Liver (tissue), 9 donors: ENCODE data around the gene ESPN. TPM values are rescaled to one million over a fixed set of nuclear protein-coding genes. Genes with fewer than 3 reads are reported as not detected.

ENCODE experiments used
- DNase-seq: peaks from one replicate; pipeline ENCODE4 v3.0.0-alpha.2; 2017; ENCODE audit warnings: low spot score
- H3K27ac ChIP-seq, 2 donors: one replicate each; pipeline ENCODE4 v1.7.0; 2013; ENCODE audit warnings: inconsistent platforms in 2 of 2, low read length in 2 of 2, control low read depth in 1 of 2, low read depth in 1 of 2, mild to moderate bottlenecking in 1 of 2
- H3K27me3 ChIP-seq, 4 donors: one replicate each; pipeline versions ENCODE4 v1.6.1 to v1.7.0; 2013; ENCODE audit warnings: low read length in 3 of 4, inconsistent platforms in 1 of 4, mild to moderate bottlenecking in 1 of 4, moderate library complexity in 1 of 4; ENCODE audit not compliant: control insufficient read depth in 4 of 4, insufficient read depth in 4 of 4
- H3K36me3 ChIP-seq, 4 donors: one replicate each; pipeline versions ENCODE4 v1.6.1 to v1.7.0; 2013; ENCODE audit warnings: low read length in 3 of 4, mild to moderate bottlenecking in 3 of 4, low read depth in 1 of 4, moderate library complexity in 1 of 4; ENCODE audit not compliant: control insufficient read depth in 4 of 4, insufficient read depth in 3 of 4
- H3K4me1 ChIP-seq, 4 donors: one replicate each; pipeline versions ENCODE4 v1.6.1 to v1.7.0; 2013; ENCODE audit warnings: low read length in 3 of 4, mild to moderate bottlenecking in 3 of 4, moderate library complexity in 1 of 4; ENCODE audit not compliant: control insufficient read depth in 4 of 4, insufficient read depth in 4 of 4
- H3K4me3 ChIP-seq, 3 donors: one replicate each; pipeline versions ENCODE4 v1.6.1 to v1.7.0; 2013; ENCODE audit warnings: low read length in 3 of 3, control low read depth in 1 of 3, low read depth in 1 of 3, mild to moderate bottlenecking in 1 of 3
- H3K9ac ChIP-seq, 2 donors: one replicate each; pipeline ENCODE4 v1.7.0; 2013; ENCODE audit warnings: low read length in 2 of 2, mild to moderate bottlenecking in 2 of 2, moderate library complexity in 2 of 2, control low read depth in 1 of 2, low read depth in 1 of 2
- H3K9me3 ChIP-seq, 4 donors: one replicate each; pipeline versions ENCODE4 v1.6.1 to v1.7.0; 2013; ENCODE audit warnings: low read length in 3 of 4; ENCODE audit not compliant: control insufficient read depth in 4 of 4
- EGR1 ChIP-seq, 2 donors: IDR thresholded peaks; 2 replicates each; pipeline ENCODE4 v1.6.1; 2016 to 2018; ENCODE audit warnings: antibody characterized with exemption in 2 of 2, low read depth in 2 of 2
- FOXA2 ChIP-seq: IDR thresholded peaks from 2 replicates; pipeline ENCODE4 v1.6.1; 2016; ENCODE audit warnings: antibody characterized with exemption
- GABPA ChIP-seq, 2 donors: IDR thresholded peaks in 1 of 2; conservative IDR thresholded peaks in 1 of 2; 2 replicates each; pipeline ENCODE4 v1.6.1; 2016; ENCODE audit warnings: antibody characterized with exemption in 2 of 2, mild to moderate bottlenecking in 1 of 2, moderate library complexity in 1 of 2
- HNF4A ChIP-seq, 2 donors: conservative IDR thresholded peaks; 2 replicates each; pipeline ENCODE4 v1.6.1; 2016; ENCODE audit warnings: antibody characterized with exemption in 2 of 2, mild to moderate bottlenecking in 2 of 2
- HNF4G ChIP-seq: IDR thresholded peaks from 2 replicates; pipeline ENCODE4 v1.6.1; 2016; ENCODE audit warnings: antibody characterized with exemption
- JUND ChIP-seq, 2 donors: IDR thresholded peaks; 2 replicates each; pipeline ENCODE4 v1.6.1; 2016; ENCODE audit warnings: antibody characterized with exemption in 2 of 2
- NR2F2 ChIP-seq: IDR thresholded peaks from 2 replicates; pipeline ENCODE4 v1.6.1; 2016; ENCODE audit warnings: antibody characterized with exemption
- RAD21 ChIP-seq, 2 donors: IDR thresholded peaks; 2 replicates each; pipeline ENCODE4 v1.6.1; 2016; ENCODE audit warnings: antibody characterized with exemption in 2 of 2, mild to moderate bottlenecking in 2 of 2
- SP1 ChIP-seq: IDR thresholded peaks from 2 replicates; pipeline ENCODE4 v1.6.1; 2018; ENCODE audit warnings: antibody characterized with exemption, mild to moderate bottlenecking
- TAF1 ChIP-seq: conservative IDR thresholded peaks from 2 replicates; pipeline ENCODE4 v1.6.1; 2016; ENCODE audit warnings: antibody characterized with exemption, mild to moderate bottlenecking
- YY1 ChIP-seq: IDR thresholded peaks from 2 replicates; pipeline ENCODE4 v1.6.1; 2016; ENCODE audit warnings: antibody characterized with exemption, mild to moderate bottlenecking
- WGBS: extraction: QIAGEN DNeasy Blood & Tissue Kit; methylation state at CpG from one replicate; pipeline ENCODE4 v1.1.7; 2013; 5-methylcytosine and 5-hydroxymethylcytosine counted together
- polyA plus RNA-seq, 2 donors: library from polyadenylated mRNA; stranded (reverse) in 1 of 2; unstranded in 1 of 2; fragments of 200-250 nt in 1 of 2; fragments of >200 nt in 1 of 2; fragmentation: Nextera tagmentation in 1 of 2; extraction: Ambion mirVana in 1 of 2; gene quantifications; one replicate each; pipeline versions ENCODE4 v1.2.1 to v1.2.3, GENCODE V29; 2013 to 2015
- total RNA-seq, 2 donors: library from RNA; depleted of rRNA; stranded (reverse); fragments of >200 nt; gene quantifications; one replicate each; pipeline ENCODE4 v1.2.3, GENCODE V29; 2014
- TF ChIP-seq, protein P1 (sequence below): IDR thresholded peaks from 2 replicates; pipeline ENCODE4 v1.6.1; 2016; ENCODE audit warnings: antibody characterized with exemption
- TF ChIP-seq, protein P2 (sequence below): IDR thresholded peaks from 2 replicates; pipeline ENCODE4 v1.6.1; 2016; ENCODE audit warnings: antibody characterized with exemption
- donor health status: healthy.
- donor health status: healthy.
- donor health status: healthy.
- donor health status: healthy.
- donor health status: healthy.

ESPN gene
- total and polyA plus RNA-seq, 4 donors = 61.5 to 103 (median 68.2) TPM

DNA sequence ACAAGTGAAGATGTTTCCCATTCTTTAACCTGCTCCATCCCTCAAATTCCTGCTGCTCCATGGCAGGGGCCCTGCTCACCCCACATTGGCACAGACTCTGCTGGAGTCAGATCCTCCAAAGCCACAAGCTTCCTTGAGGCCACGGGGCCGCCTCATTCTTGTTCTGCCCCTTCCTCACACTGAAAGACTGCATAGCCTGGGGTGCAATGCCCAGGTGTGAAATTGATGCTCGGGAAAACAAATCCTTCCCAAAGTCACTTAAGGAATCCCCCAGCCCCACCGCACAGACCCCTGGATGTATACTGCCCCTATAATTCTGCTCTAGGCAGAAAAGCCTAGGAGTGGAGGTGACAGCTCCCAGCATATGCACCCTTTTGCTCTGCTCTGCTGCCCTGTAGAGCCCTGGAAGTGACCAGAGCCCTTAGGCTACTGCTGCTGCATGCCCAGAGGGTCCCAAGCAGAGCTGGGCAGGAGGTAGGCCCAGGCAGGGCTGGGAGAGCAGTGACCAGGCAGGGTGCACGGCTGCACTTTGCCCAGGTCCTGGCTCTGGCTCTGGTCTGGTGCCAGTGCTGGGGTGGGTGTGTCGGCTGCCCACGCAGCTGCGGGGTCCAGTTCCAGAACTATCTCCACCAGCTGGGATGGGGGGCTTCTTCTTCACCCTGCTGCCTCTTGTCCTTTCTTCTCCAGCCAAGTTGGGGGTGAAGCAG is 6.5 kb upstream of the ESPN start:
- no peak for DNase-seq
- Histone ChIP-seq H3K9ac (no peak overlapping the region), H3K27ac (no peak overlapping the region), H3K27me3 (peaks cover 0 to 2% (median under 1%) of the 10 kb centered on the region in 4 donors), H3K4me1 (peaks cover 21 to 28% (median 25%) of the 10 kb centered on the region in 4 donors), H3K36me3 (no peaks in the 10 kb centered on the region), H3K9me3 (no peaks in the 10 kb centered on the region), H3K4me3 (peak overlapping the region in 1 of 3 donors; percentile 18)
- TF ChIP-seq HNF4A (conservative IDR thresholded peaks at IDR 0.05) (peak; percentile 80 to 83), HNF4G (no peak), SP1 (peak; percentile 42), EGR1 (IDR thresholded peaks at IDR 0.05; ENCODE audit: low read depth in 2 of 2) (peak in 1 of 2 donors; percentile 47), RAD21 (IDR thresholded peaks at IDR 0.05) (no peak), YY1 (no peak)
- WGBS = 50% methylated on average over 8 of the region's 8 CpGs

DNA sequence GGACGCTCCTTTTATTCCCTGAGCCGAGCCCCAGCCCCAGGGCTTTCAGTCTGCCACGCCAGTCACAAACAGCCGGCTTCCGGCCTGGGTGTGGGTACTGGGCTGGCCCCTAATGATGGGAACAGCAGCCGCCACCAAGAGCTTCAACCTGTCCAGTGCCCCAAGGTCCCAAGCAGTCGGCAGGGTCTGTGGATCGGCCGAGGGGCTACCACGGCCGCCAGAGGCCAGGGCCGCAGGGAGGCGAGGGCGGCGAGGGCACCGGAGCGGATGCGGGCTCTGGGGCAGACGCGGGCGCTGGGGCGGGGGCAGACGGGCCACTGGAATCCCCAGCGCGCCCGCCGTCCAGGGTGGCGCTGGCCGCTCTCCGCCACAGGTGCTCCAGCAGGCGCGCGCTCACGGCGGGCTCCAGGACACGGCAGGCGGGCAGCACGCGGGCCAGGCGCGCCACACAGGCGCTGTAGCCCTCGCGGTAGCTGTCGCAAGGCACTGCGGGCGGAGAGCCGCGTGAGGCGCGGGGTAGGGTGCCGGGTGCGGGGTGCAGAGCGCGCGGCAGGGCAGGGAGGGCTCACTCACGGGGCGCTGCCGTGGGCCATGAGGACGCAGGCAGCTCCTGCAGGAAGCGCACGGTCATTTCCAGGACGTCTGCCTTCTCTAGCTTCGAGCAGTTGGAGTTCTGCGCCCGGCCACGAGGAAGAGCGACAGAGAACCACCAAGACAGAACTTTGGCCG is 5.7 kb upstream of the ESPN start:
- H3K9me3 ChIP-seq = no peaks in the 10 kb centered on the region
- WGBS = 9% methylated on average over 69 of the region's 69 CpGs
- peaks cover 0 to 2% (median under 1%) of the 10 kb centered on the region in 4 donors for H3K27me3 ChIP-seq
- H3K4me1 ChIP-seq = peaks cover 21 to 33% (median 25%) of the 10 kb centered on the region in 4 donors
- TF ChIP-seq RAD21 (IDR thresholded peaks at IDR 0.05) = no peak
- H3K9ac ChIP-seq = no peak overlapping the region
- no peaks in the 10 kb centered on the region for H3K36me3 ChIP-seq
- no peak for DNase-seq
- peak overlapping the region in 1 of 3 donors; percentile 18 for H3K4me3 ChIP-seq
- H3K27ac ChIP-seq = no peak overlapping the region

DNA sequence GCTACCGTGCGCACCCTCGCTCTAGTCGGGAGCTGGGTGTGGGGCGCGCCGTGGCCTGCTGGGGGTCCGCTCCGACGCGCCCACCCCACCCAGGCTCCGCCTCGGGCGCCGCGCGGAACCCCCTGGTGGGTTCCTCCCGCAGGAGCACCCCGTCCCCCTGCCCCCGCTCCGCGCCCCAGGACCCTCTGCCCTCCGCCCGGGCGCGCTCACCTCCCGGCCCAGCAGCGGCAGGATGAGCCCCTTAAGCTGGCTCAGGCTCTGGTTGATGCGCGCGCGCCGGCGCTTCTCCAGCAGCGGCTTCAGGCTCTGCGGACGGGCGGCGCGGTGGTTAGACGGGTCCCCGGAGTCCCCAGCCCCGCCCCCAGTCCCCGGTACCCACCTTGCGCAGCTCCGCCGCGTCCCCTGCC is 5.2 kb upstream of the ESPN start:
- H3K4me1 ChIP-seq = peaks cover 21 to 36% (median 24%) of the 10 kb centered on the region in 4 donors

More for the DNA sequence above, 5.2 kb upstream of the ESPN start:
- H3K4me3 ChIP-seq = peak overlapping the region in 1 of 3 donors; percentile 34
- no peak overlapping the region for H3K9ac ChIP-seq
- peaks cover 0 to 2% (median under 1%) of the 10 kb centered on the region in 4 donors for H3K27me3 ChIP-seq
- 3% methylated on average over 48 of the region's 48 CpGs for WGBS
- H3K27ac ChIP-seq = no peak overlapping the region
- H3K9me3 ChIP-seq = no peaks in the 10 kb centered on the region
- DNase-seq = no peak
- no peaks in the 10 kb centered on the region for H3K36me3 ChIP-seq
- TF ChIP-seq HNF4A (conservative IDR thresholded peaks at IDR 0.05) (no peak), FOXA2 (no peak), TAF1 (no peak), HNF4G (no peak), GABPA (IDR thresholded peaks at IDR 0.05 in 1 of 2, conservative IDR thresholded peaks at IDR 0.05 in 1 of 2) (no peak), SP1 (no peak), YY1 (no peak), NR2F2 (no peak), JUND (IDR thresholded peaks at IDR 0.05) (no peak)
- TF ChIP-seq, protein P1, sequence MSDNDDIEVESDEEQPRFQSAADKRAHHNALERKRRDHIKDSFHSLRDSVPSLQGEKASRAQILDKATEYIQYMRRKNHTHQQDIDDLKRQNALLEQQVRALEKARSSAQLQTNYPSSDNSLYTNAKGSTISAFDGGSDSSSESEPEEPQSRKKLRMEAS = no peak
- TF ChIP-seq, protein P2, sequence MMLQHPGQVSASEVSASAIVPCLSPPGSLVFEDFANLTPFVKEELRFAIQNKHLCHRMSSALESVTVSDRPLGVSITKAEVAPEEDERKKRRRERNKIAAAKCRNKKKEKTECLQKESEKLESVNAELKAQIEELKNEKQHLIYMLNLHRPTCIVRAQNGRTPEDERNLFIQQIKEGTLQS = no peak
